GM04503 (cell line): ENCODE data around the gene PLXNA4.

Source experiments
- DNase-seq: peaks from one replicate; pipeline ENCODE4 v3.0.0-alpha.2; 2012; ENCODE audit warnings: low read depth

Gene PLXNA4

GRCh38 chr7:132475037-132475668 lies 101.1 kb downstream of the PLXNA4 start:
- no peak for DNase-seq

GRCh38 chr7:132472463-132473120 lies 103.7 kb downstream of the PLXNA4 start:
- peak; percentile 64 for DNase-seq

GRCh38 chr7:132471515-132471914 lies 104.8 kb downstream of the PLXNA4 start:
- no peak for DNase-seq

GRCh38 chr7:132469681-132470080 lies 106.6 kb downstream of the PLXNA4 start:
- DNase-seq, result no peak

- DNase-seq, result no peak
Observed at GRCh38 chr7:132469264-132469663, 107.0 kb downstream of the PLXNA4 start.

GRCh38 chr7:132466367-132466766 lies 109.9 kb downstream of the PLXNA4 start:
- DNase-seq, result no peak

GRCh38 chr7:132465516-132465915 lies 110.8 kb downstream of the PLXNA4 start:
- DNase-seq, result no peak

- DNase-seq, result no peak
Observed at GRCh38 chr7:132464740-132465139, 111.5 kb downstream of the PLXNA4 start.

GRCh38 chr7:132463922-132464321 lies 112.3 kb downstream of the PLXNA4 start:
- no peak for DNase-seq

- DNase-seq, result no peak
Observed at GRCh38 chr7:132462478-132462877, 113.8 kb downstream of the PLXNA4 start.

- no peak for DNase-seq
Observed at GRCh38 chr7:132461032-132461592, 115.2 kb downstream of the PLXNA4 start.

GRCh38 chr7:132458729-132459128 lies 117.5 kb downstream of the PLXNA4 start:
- no peak for DNase-seq

GRCh38 chr7:132457658-132458057 lies 118.6 kb downstream of the PLXNA4 start:
- no peak for DNase-seq

- DNase-seq, result no peak
Observed at GRCh38 chr7:132456418-132456817, 119.9 kb downstream of the PLXNA4 start.

- no peak for DNase-seq
Observed at GRCh38 chr7:132455378-132455777, 120.9 kb downstream of the PLXNA4 start.

GRCh38 chr7:132453826-132454225 lies 122.4 kb downstream of the PLXNA4 start:
- DNase-seq, result no peak

GRCh38 chr7:132451161-132451560 lies 125.1 kb downstream of the PLXNA4 start:
- no peak for DNase-seq

- no peak for DNase-seq
Observed at GRCh38 chr7:132450696-132451095, 125.6 kb downstream of the PLXNA4 start.

GRCh38 chr7:132450188-132450587 lies 126.1 kb downstream of the PLXNA4 start:
- DNase-seq, result no peak

GRCh38 chr7:132446666-132447278 lies 129.5 kb downstream of the PLXNA4 start:
- no peak for DNase-seq

GRCh38 chr7:132446260-132446659 lies 130.0 kb downstream of the PLXNA4 start:
- DNase-seq, result no peak

- DNase-seq, result no peak
Observed at GRCh38 chr7:132443761-132444520, 132.3 kb downstream of the PLXNA4 start.
